Femur (tissue), 1 donor: ENCODE data around the gene KRTAP5-9.
A peak's percentile ranks its signal among the peaks of the same experiment; 100 is the strongest.
"Not testable (repeated sequence)": the region's sequence is repeated elsewhere in the genome, so short reads cannot be mapped to it uniquely, and the experiment has no call there.

ENCODE experiments used
- DNase-seq: peaks from one replicate; pipeline ENCODE4 v3.0.0-alpha.2; 2017

KRTAP5-9 gene

GRCh38 chr11:71563406-71563805, 15.2 kb downstream of the KRTAP5-9 start:
- DNase-seq, result peak; percentile 17

GRCh38 chr11:71564430-71564829, 16.2 kb downstream of the KRTAP5-9 start:
- DNase-seq, result no peak

- no peak for DNase-seq
These were observed 17.0 kb downstream of the KRTAP5-9 start, which contains the start of gene KRTAP5-10 for GRCh38 chr11:71565263-71565662. Gene KRTAP5-10 (plus strand): TSS chr11:71565563. CDS start chr11:71565588, 25 bp downstream.

GRCh38 chr11:71566081-71566620, 17.9 kb downstream of the KRTAP5-9 start:
- DNase-seq, result no peak

- DNase-seq, result not testable (repeated sequence)
These were observed 18.7 kb downstream of the KRTAP5-9 start for GRCh38 chr11:71566626-71567599.

GRCh38 chr11:71567633-71568032, 19.4 kb downstream of the KRTAP5-9 start:
- DNase-seq, result not testable (repeated sequence)

- peak; percentile 48 for DNase-seq
These were observed 20.6 kb downstream of the KRTAP5-9 start for GRCh38 chr11:71568704-71569349.

- not testable (repeated sequence) for DNase-seq
These were observed 23.1 kb downstream of the KRTAP5-9 start for GRCh38 chr11:71571101-71571850.

GRCh38 chr11:71572811-71573210, 24.6 kb downstream of the KRTAP5-9 start:
- no peak for DNase-seq

- no peak for DNase-seq
These were observed 26.2 kb downstream of the KRTAP5-9 start for GRCh38 chr11:71574418-71574817.

- no peak for DNase-seq
These were observed 27.7 kb downstream of the KRTAP5-9 start for GRCh38 chr11:71575723-71576424.

- DNase-seq, result not testable (repeated sequence)
These were observed 28.7 kb downstream of the KRTAP5-9 start for GRCh38 chr11:71576688-71577465.

- no peak for DNase-seq
These were observed 29.3 kb downstream of the KRTAP5-9 start for GRCh38 chr11:71577469-71578004.

- DNase-seq, result not testable (repeated sequence)
These were observed 31.3 kb downstream of the KRTAP5-9 start for GRCh38 chr11:71579513-71579912.

GRCh38 chr11:71580057-71581003, 32.1 kb downstream of the KRTAP5-9 start:
- peak; percentile 68 for DNase-seq

GRCh38 chr11:71581826-71582225, 33.6 kb downstream of the KRTAP5-9 start:
- DNase-seq, result no peak

- peak; percentile 38 for DNase-seq
These were observed 34.2 kb downstream of the KRTAP5-9 start, which contains the start of gene KRTAP5-11 for GRCh38 chr11:71582309-71582895. Gene KRTAP5-11 (minus strand): TSS chr11:71582875. CDS start chr11:71582837, 38 bp downstream.

- not testable (repeated sequence) for DNase-seq
These were observed 34.7 kb downstream of the KRTAP5-9 start for GRCh38 chr11:71582969-71583368.

GRCh38 chr11:71585673-71586072, 37.5 kb downstream of the KRTAP5-9 start:
- not testable (repeated sequence) for DNase-seq
